Stomach (tissue), 4 donors: ENCODE measurements around the gene LIN9.

ENCODE experiments used
- CTCF ChIP-seq, 7 experiments: fragments of 450-650 bp in 4 of 7; fragments of 200-600 bp in 3 of 7; sonication (generic) in 3 of 7; IDR thresholded peaks; one replicate each; pipeline ENCODE4 v1.5.1; 2016 to 2019; ENCODE audit warnings: antibody characterized with exemption in 7 of 7, control low read depth in 2 of 7, mild to moderate bottlenecking in 1 of 7
- EP300 ChIP-seq: sonication (generic); formaldehyde crosslinking; IDR thresholded peaks from one replicate; pipeline ENCODE4 v1.6.1; 2017; ENCODE audit warnings: antibody characterized with exemption
- POLR2A ChIP-seq, 4 donors: fragments of 450-650 bp; IDR thresholded peaks; one replicate each; pipeline ENCODE4 v1.6.1; 2016; ENCODE audit warnings: antibody characterized with exemption in 4 of 4, control low read depth in 2 of 4, mild to moderate bottlenecking in 1 of 4, moderate library complexity in 1 of 4
- POLR2AphosphoS5 ChIP-seq, 3 donors: sonication (generic); formaldehyde crosslinking; IDR thresholded peaks; one replicate each; pipeline ENCODE4 v1.6.1; 2016; ENCODE audit warnings: antibody characterized with exemption in 3 of 3

DNA sequence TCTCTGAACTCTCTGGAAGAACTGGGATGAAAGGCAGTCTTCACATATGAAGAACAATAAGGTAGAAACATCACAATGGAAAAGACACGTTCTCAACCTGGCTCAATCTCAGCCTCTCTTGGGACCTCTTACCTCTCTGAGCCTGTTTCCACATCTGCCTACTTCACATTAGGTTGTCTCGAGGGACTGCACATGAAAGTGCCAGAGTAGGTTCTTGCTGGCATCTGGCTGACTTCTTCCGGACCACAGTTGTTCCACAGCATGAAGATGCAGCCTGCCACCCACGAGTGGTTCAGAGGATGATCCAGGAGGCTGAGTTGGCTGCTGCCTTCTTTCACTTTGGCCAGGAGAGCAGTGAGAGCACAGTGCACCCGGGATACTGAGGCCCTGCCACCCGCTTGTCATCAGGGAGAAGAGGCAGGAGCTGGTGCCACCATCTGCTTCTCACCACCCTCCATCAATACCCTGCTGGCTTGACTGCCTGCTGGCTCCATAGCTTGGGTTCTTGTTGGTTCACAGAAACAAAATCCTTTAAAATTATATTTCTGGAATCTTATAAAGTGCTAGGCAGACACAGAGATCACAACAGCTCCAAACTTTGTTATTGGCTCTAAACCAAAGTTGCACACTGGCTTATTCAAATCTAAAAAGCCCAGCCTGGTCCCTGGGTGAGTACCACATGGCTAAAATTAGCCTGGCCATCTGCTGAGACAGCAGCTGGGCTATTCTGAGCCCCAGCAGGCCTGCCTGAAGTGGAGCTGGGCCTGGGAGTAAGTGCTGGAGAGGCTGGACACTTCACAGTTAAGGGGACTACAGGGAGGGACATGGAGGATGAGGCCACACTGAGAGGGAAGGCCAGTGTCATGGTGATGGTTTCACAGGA is 46.9 kb upstream of the LIN9 start:
- TF ChIP-seq POLR2A (IDR thresholded peaks at IDR 0.05), result no peak
- no peak for TF ChIP-seq CTCF (IDR thresholded peaks at IDR 0.05)
- TF ChIP-seq EP300, result no peak
- no peak for TF ChIP-seq POLR2AphosphoS5 (IDR thresholded peaks at IDR 0.05)
